K562 (cell line): Measurements from ENCODE around the gene RNF187. TPM values are rescaled to one million over a fixed set of nuclear protein-coding genes. Genes with fewer than 3 reads are reported as not detected.

Experiments
- ATAC-seq: fragments of 200-7000 bp; cut with Tn5 transposase; 3 replicates; pipeline ENCODE4 v1.9.1; 2020; ENCODE audit warnings: moderate library complexity
- BruUV-seq: library from RNA; stranded (reverse); fragments of 400-500 nt; replicated peaks from 2 replicates; lab custom pipeline; 2021; lab: Mats Ljungman, UMichigan
- CTCF ChIA-PET: fragments of 300-600 bp; formaldehyde crosslinking; extraction: SDS; loops from one replicate; lab custom pipeline; 2021; ENCODE audit warnings: low intra/inter-chr PET ratio; lab: Yijun Ruan, JAX
- POLR2A ChIA-PET: fragments of 300-600, 350-650 bp; sonication (Branson Sonifier 250); formaldehyde crosslinking; extraction: SDS; loops from one replicate; lab custom pipeline; 2021; ENCODE audit warnings: antibody characterized with exemption, inconsistent platforms; lab: Yijun Ruan, JAX
- DNase-seq, 4 experiments: peaks; one replicate each; pipeline versions ENCODE4 v3.0.0 to v3.0.0-alpha.2; 2011 to 2018; ENCODE audit warnings: low spot score in 3 of 4, mixed read lengths in 3 of 4; ENCODE audit errors: extremely low read depth in 1 of 4
- FAIRE-seq: peaks from 2 replicates; lab custom pipeline; 2011; peaks lifted over from hg19 to GRCh38; lab: Jason Lieb, UNC
- H2AFZ ChIP-seq: 2 replicates; pipeline ENCODE4 v1.6.0; 2011; ENCODE audit warnings: low read depth, low read length, control low read depth, inconsistent platforms
- H3K27ac ChIP-seq: fragments of 200-600 bp; 3 replicates; pipeline ENCODE4 v1.8.0; 2011; ENCODE audit warnings: low read depth, mild to moderate bottlenecking, control low read depth, inconsistent platforms, low read length, moderate library complexity, mixed read lengths; ENCODE audit errors: extremely low read depth
- H3K27me3 ChIP-seq, 2 experiments: fragments of 300-600 bp in 1 of 2; 2 replicates in 1 of 2; 3 replicates in 1 of 2; pipeline versions ENCODE4 v1.6.0 to v1.8.0; 2011; ENCODE audit warnings: inconsistent platforms in 2 of 2, low read length in 2 of 2, mild to moderate bottlenecking in 1 of 2, mixed read lengths in 1 of 2, moderate library complexity in 1 of 2; ENCODE audit not compliant: control insufficient read depth in 2 of 2, insufficient read depth in 2 of 2
- H3K36me3 ChIP-seq: fragments of 300-600 bp; 3 replicates; pipeline ENCODE4 v1.8.0; 2011; ENCODE audit warnings: mild to moderate bottlenecking, low read length, inconsistent platforms; ENCODE audit not compliant: control insufficient read depth, insufficient read depth
- H3K4me1 ChIP-seq, 2 experiments: fragments of 200-600 bp in 1 of 2; replicated peaks in 1 of 2; 2 replicates in 1 of 2; 3 replicates in 1 of 2; pipeline versions ENCODE4 v1.5.1 to v1.8.0; 2011; ENCODE audit warnings: inconsistent platforms in 2 of 2, low read length in 2 of 2, mild to moderate bottlenecking in 1 of 2, mixed read lengths in 1 of 2, moderate library complexity in 1 of 2; ENCODE audit not compliant: control insufficient read depth in 2 of 2, insufficient read depth in 2 of 2
- H3K4me2 ChIP-seq: 2 replicates; pipeline ENCODE4 v1.6.1; 2011; ENCODE audit warnings: low read length, control low read depth, inconsistent platforms, mixed read lengths; ENCODE audit not compliant: insufficient read depth
- H3K4me3 ChIP-seq: fragments of 200-600 bp; sonication (generic), shearing (Covaris generic); 2 replicates; pipeline ENCODE4 v1.5.1; 2016; ENCODE audit warnings: control low read depth, inconsistent platforms
- H3K79me2 ChIP-seq: fragments of 200-600 bp; 3 replicates; pipeline ENCODE4 v1.8.0; 2011; ENCODE audit warnings: low read length, inconsistent platforms; ENCODE audit not compliant: control insufficient read depth, insufficient read depth
- H3K9ac ChIP-seq, 2 experiments: 2 replicates each; pipeline versions ENCODE4 v1.6.0 to v1.6.1; 2011; ENCODE audit warnings: low read depth in 2 of 2, low read length in 2 of 2, control low read depth in 1 of 2, inconsistent platforms in 1 of 2, mild to moderate bottlenecking in 1 of 2, mixed read lengths in 1 of 2; ENCODE audit not compliant: insufficient read depth in 1 of 2
- H3K9me1 ChIP-seq: one replicate; pipeline ENCODE4 v1.6.0; 2011; ENCODE audit warnings: inconsistent platforms, mild to moderate bottlenecking, low read length, moderate library complexity; ENCODE audit not compliant: control insufficient read depth, insufficient read depth
- H3K9me3 ChIP-seq: replicated peaks from 2 replicates; pipeline ENCODE4 v1.5.1; 2011; ENCODE audit warnings: low read depth, low read length, inconsistent platforms; ENCODE audit not compliant: control insufficient read depth, insufficient read depth
- H4K20me1 ChIP-seq: replicated peaks from 2 replicates; pipeline ENCODE4 v1.6.1; 2011; ENCODE audit warnings: low read length, inconsistent platforms, mixed read lengths; ENCODE audit not compliant: control insufficient read depth, insufficient read depth
- CTCFL ChIP-seq: IDR thresholded peaks from 2 replicates; pipeline ENCODE4 v1.6.1; 2011; ENCODE audit warnings: borderline replicate concordance, low read depth, mild to moderate bottlenecking, moderate library complexity, low read length; ENCODE audit not compliant: insufficient read depth, poor library complexity, severe bottlenecking
- HDAC2 ChIP-seq: fragments of 450-650 bp; IDR thresholded peaks from 2 replicates; pipeline ENCODE4 v1.6.1; 2016; ENCODE audit warnings: mild to moderate bottlenecking
- HMBOX1 ChIP-seq: sonication (generic); IDR thresholded peaks from 2 replicates; pipeline ENCODE4 v1.6.1; 2016
- KDM1A ChIP-seq, 2 experiments: fragments of 450-650 bp; IDR thresholded peaks; 2 replicates each; pipeline ENCODE4 v1.6.1; 2016; ENCODE audit warnings: mild to moderate bottlenecking in 2 of 2
- LARP7 ChIP-seq: fragments of 450-650 bp; IDR thresholded peaks from 2 replicates; pipeline ENCODE4 v1.6.1; 2016
- MTA2 ChIP-seq: fragments of 450-650 bp; IDR thresholded peaks from 2 replicates; pipeline ENCODE4 v1.6.1; 2016; ENCODE audit warnings: low read depth
- NCOR1 ChIP-seq: fragments of 450-650 bp; IDR thresholded peaks from 2 replicates; pipeline ENCODE4 v1.6.1; 2016; ENCODE audit warnings: mild to moderate bottlenecking, moderate library complexity
- NFIC ChIP-seq: fragments of 450-650 bp; IDR thresholded peaks from 2 replicates; pipeline ENCODE4 v1.6.1; 2017; ENCODE audit warnings: mild to moderate bottlenecking, inconsistent platforms
- NUFIP1 ChIP-seq: fragments of 450-650 bp; IDR thresholded peaks from 2 replicates; pipeline ENCODE4 v1.6.1; 2018; ENCODE audit not compliant: partially characterized antibody
- POU5F1 ChIP-seq: fragments of 150-350 bp; IDR thresholded peaks from 2 replicates; pipeline ENCODE4 v1.6.1; 2014; ENCODE audit warnings: borderline replicate concordance, low read length, low read depth, mild to moderate bottlenecking; ENCODE audit not compliant: partially characterized antibody
- SMAD2 ChIP-seq: fragments of 150-350 bp; IDR thresholded peaks from 2 replicates; pipeline ENCODE4 v1.6.1; 2014; ENCODE audit warnings: low read depth, mild to moderate bottlenecking, low read length
- TCFL5 ChIP-seq: fragments of 250-450 bp; sonication (Bioruptor Pico); conservative IDR thresholded peaks from 2 replicates; pipeline ENCODE4 v1.6.1; 2021; ENCODE audit warnings: mild to moderate bottlenecking, moderate library complexity, matching md5 sums
- ZFP30 ChIP-seq: fragments of 250-450 bp; sonication (Bioruptor Pico); IDR thresholded peaks from 2 replicates; pipeline ENCODE4 v1.8.0; 2022; ENCODE audit warnings: moderate library complexity, mild to moderate bottlenecking, inconsistent platforms, borderline replicate concordance
- ZNF121 ChIP-seq: sonication (generic); formaldehyde crosslinking; conservative IDR thresholded peaks from 2 replicates; pipeline ENCODE4 v1.8.0; 2022; ENCODE audit warnings: missing genetic modification reagents
- ZNF512 ChIP-seq: IDR thresholded peaks from 2 replicates; pipeline ENCODE4 v1.6.1; 2016; ENCODE audit warnings: missing genetic modification characterization, missing compliant biosample characterization
- WGBS: fragments of 100-300 bp; shearing (Covaris generic); methylation state at CpG from one replicate; pipeline ENCODE4 v1.1.6; 2016; ENCODE audit warnings: low coverage, mixed read lengths; ENCODE audit not compliant: insufficient coverage; ENCODE audit errors: missing lambda C conversion rate; 5-methylcytosine and 5-hydroxymethylcytosine counted together
- in situ Hi-C: fragments of 300-500 bp; cut with MboI; formaldehyde crosslinking; loops from 4 replicates; pipeline ENCODE4 v1.15.0; 2018; ENCODE audit warnings: inconsistent platforms, mixed read lengths
- intact Hi-C: fragments of 100-400 bp; cut with micrococcal nuclease; formaldehyde crosslinking; loops from 2 replicates; pipeline ENCODE4 v1.14.2; 2022
- polyA plus RNA-seq, 8 experiments: library from polyadenylated mRNA; depleted of rRNA in 4 of 8; stranded (reverse) in 5 of 8; unstranded in 3 of 8; fragments of >200 nt; fragmentation: Nextera tagmentation in 2 of 8; fragmentation: Illumina TruSeq in 1 of 8; extraction: Ambion mirVana in 2 of 8; extraction: Trizol in 1 of 8; gene quantifications; 2 replicates each; pipeline versions ENCODE4 v1.2.1 to v1.2.3, GENCODE V29; 2011 to 2014; ENCODE audit warnings: inconsistent platforms in 1 of 8, missing spikeins in 1 of 8
- total RNA-seq, 7 experiments: library from RNA; depleted of rRNA in 6 of 7; stranded (reverse); fragments of >200 nt in 6 of 7; fragmentation: Illumina TruSeq in 2 of 7; extraction: Trizol in 2 of 7; gene quantifications; 2 replicates each; pipeline versions ENCODE4 v1.2.1 to v1.2.3, GENCODE V29; 2011 to 2021; ENCODE audit warnings: low replicate concordance in 1 of 7

Gene RNF187
- total and polyA plus RNA-seq, 9 of the 15 experiments (the other 6 are each of a cell fraction or from before 2014, with no cell fraction given) = 2.3 to 119 (median 41.9) TPM

GRCh38 chr1:228463009-228463558 lies 24.1 kb upstream of the RNF187 start (continued):
- TF ChIP-seq ZNF512 (tag) = peak; percentile 57
- no peak for TF ChIP-seq ZFP30 (CRISPR knock-in tag)
- no peak for TF ChIP-seq SMAD2
- no peak for TF ChIP-seq LARP7
- no peak for TF ChIP-seq NFIC
- no peak for TF ChIP-seq NUFIP1
- TF ChIP-seq, all 486 proteins: peak for 4

GRCh38 chr1:228463559-228464455 lies 23.4 kb upstream of the RNF187 start:
- no TSS peak for BruUV-seq
- Histone ChIP-seq H3K9ac (peak overlapping the region; percentile 48 to 83), H3K9me3 (no peaks in the 10 kb centered on the region), H3K4me3 (peak overlapping the region; percentile 26), H4K20me1 (no peaks in the 10 kb centered on the region; the same call in 1 of the 2 replicates), H3K36me3 (no peaks in the 10 kb centered on the region; the same call in 2 of the 3 replicates), H3K79me2 (peaks cover 9% of the 10 kb centered on the region; the same call in 2 of the 3 replicates), H2AFZ (peak overlapping the region; percentile 92), H3K27me3 (peaks cover 2 to 10% of the 10 kb centered on the region in 2 experiments; a peak in 2 of 5 replicates), H3K9me1 (no peaks in the 10 kb centered on the region), H3K4me1 (peaks cover 23 to 29% of the 10 kb centered on the region in 2 experiments), H3K4me2 (peak overlapping the region; percentile 80), H3K27ac (peak overlapping the region; percentile 49; the same call in 2 of the 3 replicates)
- 40% methylated on average over 51 of the region's 56 CpGs for WGBS
- intact Hi-C loops = no loop called here
- DNase-seq (peak; percentile 93 to 96 (median 94)), FAIRE-seq (peak; percentile 97), ATAC-seq (peak; percentile 95)
- in situ Hi-C loops = loop anchor here (5.0 kb wide), 1 partner anchor 48 kb away; no protein-coding TSS in a partner anchor
- POLR2A ChIA-PET = interaction anchor here (0.6 to 1.9 kb wide), 13 partner anchors 8 to 365 kb away, joined by 3 to 10 read pairs (median 3); partner anchors contain the start of gene RNF187
- CTCF ChIA-PET = no interaction called here
- no peak for TF ChIP-seq POU5F1
- no peak for TF ChIP-seq TCFL5 (CRISPR knock-in tag)
- peak; percentile 96 for TF ChIP-seq HDAC2
- TF ChIP-seq ZNF121 (CRISPR knock-in tag) = no peak
- TF ChIP-seq KDM1A (IDR thresholded peaks at IDR 0.05) = peak; percentile 62 to 76; a peak in 3 of 4 replicates
- peak; percentile 63 for TF ChIP-seq MTA2
- TF ChIP-seq NCOR1 = peak; percentile 86
- peak; percentile 85 for TF ChIP-seq HMBOX1
- TF ChIP-seq CTCFL = peak; percentile 82
